Panc1 (cell line): ENCODE measurements around the gene SLC46A3. TPM values are rescaled to one million over a fixed set of nuclear protein-coding genes. Genes with fewer than 3 reads are reported as not detected.

Experiments used
- ATAC-seq: fragments of 200-7000 bp; cut with Tn5 transposase; 2 replicates; pipeline ENCODE4 v1.9.1; 2020; ENCODE audit warnings: mild to moderate bottlenecking, moderate library complexity
- BruUV-seq: library from RNA; stranded (reverse); fragments of 400-500 nt; replicated peaks from 2 replicates; lab custom pipeline; 2021; lab: Mats Ljungman, UMichigan
- CTCF ChIA-PET: fragments of 300-600 bp; sonication (Branson Sonifier 250); formaldehyde crosslinking; loops from one replicate; lab custom pipeline; 2022; ENCODE audit warnings: antibody characterized with exemption; lab: Charles Lee
- POLR2A ChIA-PET: fragments of 300-600 bp; sonication (Branson Sonifier 250); formaldehyde crosslinking; loops from one replicate; lab custom pipeline; 2022; ENCODE audit warnings: antibody characterized with exemption; lab: Charles Lee
- DNase-seq: peaks from one replicate; pipeline ENCODE4 v3.0.0-alpha.2; 2010; ENCODE audit warnings: low read depth, low spot score
- H3K27ac ChIP-seq: 2 replicates; pipeline ENCODE4 v1.5.1; 2011; ENCODE audit warnings: mild to moderate bottlenecking, low read length, inconsistent platforms
- H3K27me3 ChIP-seq: fragments of 200-500 bp; sonication (Bioruptor generic); 2 replicates; pipeline ENCODE4 v1.6.0; 2014; ENCODE audit warnings: low read length, inconsistent platforms; ENCODE audit not compliant: control insufficient read depth, insufficient read depth
- H3K36me3 ChIP-seq: fragments of 200-500 bp; sonication (Bioruptor generic); 2 replicates; pipeline ENCODE4 v1.5.1; 2014; ENCODE audit warnings: inconsistent platforms, mild to moderate bottlenecking, low read length, moderate library complexity; ENCODE audit not compliant: control insufficient read depth, insufficient read depth
- H3K4me1 ChIP-seq: 2 replicates; pipeline ENCODE4 v1.5.1; 2011; ENCODE audit warnings: inconsistent platforms, mild to moderate bottlenecking, low read length, moderate library complexity; ENCODE audit not compliant: control insufficient read depth, insufficient read depth
- H3K4me3 ChIP-seq, 2 experiments: 2 replicates each; pipeline ENCODE4 v1.5.1; 2011 to 2012; ENCODE audit warnings: low read depth in 2 of 2, low read length in 2 of 2, mild to moderate bottlenecking in 2 of 2, inconsistent platforms in 1 of 2, moderate library complexity in 1 of 2
- H3K9me3 ChIP-seq: fragments of 200-500 bp; sonication (Bioruptor generic); 2 replicates; pipeline ENCODE4 v1.5.1; 2014; ENCODE audit warnings: low read depth, mild to moderate bottlenecking, inconsistent platforms, low read length, moderate library complexity; ENCODE audit not compliant: control insufficient read depth, insufficient read depth
- POLR2AphosphoS5 ChIP-seq: IDR thresholded peaks from 2 replicates; pipeline ENCODE4 v1.6.1; 2012; ENCODE audit warnings: mild to moderate bottlenecking, low read depth, low read length, moderate library complexity
- SIN3A ChIP-seq: IDR thresholded peaks from 2 replicates; pipeline ENCODE4 v1.6.1; 2012; ENCODE audit warnings: low read depth, mild to moderate bottlenecking, low read length, moderate library complexity, borderline replicate concordance; ENCODE audit not compliant: insufficient read depth
- TCF7L2 ChIP-seq: IDR thresholded peaks from 2 replicates; pipeline ENCODE4 v1.6.1; 2011; ENCODE audit warnings: mild to moderate bottlenecking, low read depth, low read length, inconsistent platforms
- in situ Hi-C: cut with HindIII; loops from 2 replicates; pipeline ENCODE4 v1.10.0; 2016; ENCODE audit warnings: low sequenced_read_pairs, low pct_unique_long_range_greater_than_20kb
- intact Hi-C: fragments of 100-400 bp; cut with micrococcal nuclease; formaldehyde crosslinking; loops from one replicate; pipeline ENCODE4 v1.10.0; 2022; ENCODE audit not compliant: unreplicated experiment
- total RNA-seq: library from RNA; stranded (reverse); gene quantifications from one replicate; pipeline ENCODE4 v1.2.1, GENCODE V29; 2021; ENCODE audit not compliant: unreplicated experiment
- TF ChIP-seq, protein P1 (sequence below): fragments of 450-650 bp; IDR thresholded peaks from 2 replicates; pipeline ENCODE4 v1.5.1; 2017; ENCODE audit warnings: mild to moderate bottlenecking
- TF ChIP-seq, protein P2 (sequence below), 2 experiments: IDR thresholded peaks; 2 replicates each; pipeline ENCODE4 v1.6.1; 2011 to 2012; ENCODE audit warnings: low read depth in 2 of 2, control low read depth in 1 of 2, low read length in 1 of 2, mild to moderate bottlenecking in 1 of 2, moderate library complexity in 1 of 2; ENCODE audit not compliant: insufficient read depth in 1 of 2

SLC46A3 gene
- total RNA-seq, 1 experiment from 2014 or later = 5.5 TPM

DNA sequence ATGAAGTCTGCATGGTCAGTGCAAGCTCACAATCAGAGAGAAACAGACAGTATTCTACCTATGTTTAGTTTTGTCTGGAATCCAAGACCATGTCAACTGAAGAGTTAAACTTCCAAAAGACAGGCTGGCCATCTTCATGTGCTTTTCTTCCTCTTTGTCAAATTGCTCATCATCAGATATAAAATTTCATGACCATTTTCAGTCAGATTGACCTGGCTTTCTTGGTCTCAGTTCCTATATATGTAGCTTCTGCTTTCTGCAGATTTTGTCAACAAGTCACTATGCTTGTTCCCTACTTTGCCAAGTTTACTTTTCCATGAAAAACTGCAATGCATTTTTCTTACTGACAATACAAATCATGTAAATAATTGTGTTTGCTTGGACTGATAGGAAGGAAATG, 13.9 kb downstream of the SLC46A3 start:
- H3K4me1 ChIP-seq = no peaks in the 10 kb centered on the region
- intact Hi-C loops (no loop called here), in situ Hi-C loops (no loop called here)
- no peak for TF ChIP-seq SIN3A
- TF ChIP-seq, protein P1, sequence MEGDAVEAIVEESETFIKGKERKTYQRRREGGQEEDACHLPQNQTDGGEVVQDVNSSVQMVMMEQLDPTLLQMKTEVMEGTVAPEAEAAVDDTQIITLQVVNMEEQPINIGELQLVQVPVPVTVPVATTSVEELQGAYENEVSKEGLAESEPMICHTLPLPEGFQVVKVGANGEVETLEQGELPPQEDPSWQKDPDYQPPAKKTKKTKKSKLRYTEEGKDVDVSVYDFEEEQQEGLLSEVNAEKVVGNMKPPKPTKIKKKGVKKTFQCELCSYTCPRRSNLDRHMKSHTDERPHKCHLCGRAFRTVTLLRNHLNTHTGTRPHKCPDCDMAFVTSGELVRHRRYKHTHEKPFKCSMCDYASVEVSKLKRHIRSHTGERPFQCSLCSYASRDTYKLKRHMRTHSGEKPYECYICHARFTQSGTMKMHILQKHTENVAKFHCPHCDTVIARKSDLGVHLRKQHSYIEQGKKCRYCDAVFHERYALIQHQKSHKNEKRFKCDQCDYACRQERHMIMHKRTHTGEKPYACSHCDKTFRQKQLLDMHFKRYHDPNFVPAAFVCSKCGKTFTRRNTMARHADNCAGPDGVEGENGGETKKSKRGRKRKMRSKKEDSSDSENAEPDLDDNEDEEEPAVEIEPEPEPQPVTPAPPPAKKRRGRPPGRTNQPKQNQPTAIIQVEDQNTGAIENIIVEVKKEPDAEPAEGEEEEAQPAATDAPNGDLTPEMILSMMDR = no peak
- no peak for TF ChIP-seq TCF7L2
- TF ChIP-seq, protein P2, sequence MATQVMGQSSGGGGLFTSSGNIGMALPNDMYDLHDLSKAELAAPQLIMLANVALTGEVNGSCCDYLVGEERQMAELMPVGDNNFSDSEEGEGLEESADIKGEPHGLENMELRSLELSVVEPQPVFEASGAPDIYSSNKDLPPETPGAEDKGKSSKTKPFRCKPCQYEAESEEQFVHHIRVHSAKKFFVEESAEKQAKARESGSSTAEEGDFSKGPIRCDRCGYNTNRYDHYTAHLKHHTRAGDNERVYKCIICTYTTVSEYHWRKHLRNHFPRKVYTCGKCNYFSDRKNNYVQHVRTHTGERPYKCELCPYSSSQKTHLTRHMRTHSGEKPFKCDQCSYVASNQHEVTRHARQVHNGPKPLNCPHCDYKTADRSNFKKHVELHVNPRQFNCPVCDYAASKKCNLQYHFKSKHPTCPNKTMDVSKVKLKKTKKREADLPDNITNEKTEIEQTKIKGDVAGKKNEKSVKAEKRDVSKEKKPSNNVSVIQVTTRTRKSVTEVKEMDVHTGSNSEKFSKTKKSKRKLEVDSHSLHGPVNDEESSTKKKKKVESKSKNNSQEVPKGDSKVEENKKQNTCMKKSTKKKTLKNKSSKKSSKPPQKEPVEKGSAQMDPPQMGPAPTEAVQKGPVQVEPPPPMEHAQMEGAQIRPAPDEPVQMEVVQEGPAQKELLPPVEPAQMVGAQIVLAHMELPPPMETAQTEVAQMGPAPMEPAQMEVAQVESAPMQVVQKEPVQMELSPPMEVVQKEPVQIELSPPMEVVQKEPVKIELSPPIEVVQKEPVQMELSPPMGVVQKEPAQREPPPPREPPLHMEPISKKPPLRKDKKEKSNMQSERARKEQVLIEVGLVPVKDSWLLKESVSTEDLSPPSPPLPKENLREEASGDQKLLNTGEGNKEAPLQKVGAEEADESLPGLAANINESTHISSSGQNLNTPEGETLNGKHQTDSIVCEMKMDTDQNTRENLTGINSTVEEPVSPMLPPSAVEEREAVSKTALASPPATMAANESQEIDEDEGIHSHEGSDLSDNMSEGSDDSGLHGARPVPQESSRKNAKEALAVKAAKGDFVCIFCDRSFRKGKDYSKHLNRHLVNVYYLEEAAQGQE (IDR thresholded peaks at IDR 0.05; ENCODE audit: insufficient read depth in 1 of 2, low read depth in 2 of 2, low read length in 1 of 2) = no peak
- TF ChIP-seq POLR2AphosphoS5 = no peak
- no peaks in the 10 kb centered on the region for H3K27me3 ChIP-seq
- ATAC-seq (no peak), DNase-seq (no peak)
- H3K36me3 ChIP-seq = no peaks in the 10 kb centered on the region
- no TSS peak for BruUV-seq
- no peak overlapping the region for H3K27ac ChIP-seq
- POLR2A ChIA-PET = no interaction called here
- no peaks in the 10 kb centered on the region for H3K9me3 ChIP-seq
- CTCF ChIA-PET = no interaction called here
- no peak overlapping the region for H3K4me3 ChIP-seq

DNA sequence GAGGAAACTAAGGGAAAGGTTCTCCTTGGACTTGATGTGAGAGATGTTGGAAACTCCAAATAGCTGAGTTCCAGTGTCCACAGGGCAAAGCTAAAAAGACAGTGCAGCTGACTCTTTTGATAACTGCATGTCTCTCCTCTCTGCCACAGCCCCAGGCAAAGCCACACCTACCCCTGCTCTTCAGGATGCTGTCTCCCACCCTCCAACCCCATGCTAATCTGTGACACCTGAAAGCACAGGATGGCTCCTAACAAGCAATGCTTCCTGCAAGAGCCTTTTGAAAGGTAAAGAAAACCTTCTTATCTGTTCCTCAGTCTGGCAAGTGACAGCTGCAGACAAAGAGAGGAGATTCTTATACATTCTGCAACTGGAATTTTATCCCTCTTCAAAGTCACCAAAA, 14.5 kb downstream of the SLC46A3 start:
- H3K27ac ChIP-seq = no peak overlapping the region
- H3K4me1 ChIP-seq = no peaks in the 10 kb centered on the region
- H3K36me3 ChIP-seq = no peaks in the 10 kb centered on the region
- DNase-seq = no peak
- H3K4me3 ChIP-seq = no peak overlapping the region
- intact Hi-C loops = no loop called here
- ChIA-PET POLR2A (no interaction called here), CTCF (no interaction called here)
- no TSS peak for BruUV-seq
- ATAC-seq = no peak
- TF ChIP-seq POLR2AphosphoS5 = no peak
- TF ChIP-seq, protein P1 = no peak
- TF ChIP-seq, protein P2 (IDR thresholded peaks at IDR 0.05; ENCODE audit: insufficient read depth in 1 of 2, low read depth in 2 of 2, low read length in 1 of 2) = no peak
- H3K27me3 ChIP-seq = no peaks in the 10 kb centered on the region
- in situ Hi-C loops = no loop called here
- no peaks in the 10 kb centered on the region for H3K9me3 ChIP-seq
